Measurements from ENCODE around the gene NOTO. TPM values are rescaled to one million over a fixed set of nuclear protein-coding genes. Genes with fewer than 3 reads are reported as not detected.
A peak's percentile ranks its signal among the peaks of the same experiment; 100 is the strongest.

Gene NOTO
- total and polyA plus RNA-seq, 2 of the 8 experiments (the other 6 are each of a cell fraction or from before 2014, with no cell fraction given), result 0.33 to 0.54 TPM

GRCh38 chr2:73233932-73234832 is 31.8 kb downstream of the NOTO start, which contains the start of gene CCT7 (continued):
- no peak for TF ChIP-seq RAD21 (IDR thresholded peaks at IDR 0.05 in 1 of 2, conservative IDR thresholded peaks at IDR 0.05 in 1 of 2; ENCODE audit: low read depth in 2 of 2, low read length in 2 of 2)
- no peak for TF ChIP-seq ATF3 (IDR thresholded peaks at IDR 0.05; ENCODE audit: insufficient read depth, low read depth, low read length)
- peak; percentile 94 to 98 for TF ChIP-seq POLR2A (IDR thresholded peaks at IDR 0.05; ENCODE audit: control extremely low read depth in 1 of 2, low read depth in 2 of 2, low read length in 2 of 2)
- TF ChIP-seq CHD2 (IDR thresholded peaks at IDR 0.05; ENCODE audit: low read length), result no peak
- peak; percentile 55; the same call in 1 of the 2 replicates for TF ChIP-seq SP1 (IDR thresholded peaks at IDR 0.05; ENCODE audit: low read depth, low read length)
- peak; percentile 92; the same call in 1 of the 2 replicates for TF ChIP-seq GABPA (IDR thresholded peaks at IDR 0.05; ENCODE audit: borderline replicate concordance, insufficient read depth, low read length)
- peak; percentile 77 for TF ChIP-seq SAP30 (IDR thresholded peaks at IDR 0.05; ENCODE audit: insufficient read depth, insufficient replicate concordance, low read length)
- no peak for TF ChIP-seq ZNF274 (IDR thresholded peaks at IDR 0.05; ENCODE audit: borderline replicate concordance, extremely low read depth, low read length)
- TF ChIP-seq NANOG (IDR thresholded peaks at IDR 0.05; ENCODE audit: insufficient read depth, low read depth, low read length, poor library complexity, severe bottlenecking), result no peak

Data from H1 (cell line).